NCI-H446 (cell line): ENCODE data around the gene SORD.
"Not testable (repeated sequence)": the region's sequence is repeated elsewhere in the genome, so short reads cannot be mapped to it uniquely, and the experiment has no call there.

Source experiments
- DNase-seq, 2 experiments: peaks; one replicate each; lab custom pipeline; 2025; lab: John Stamatoyannopoulos, UW

The SORD gene

GRCh38 chr15:45097466-45097865 lies 74.5 kb downstream of the SORD start:
- no peak for DNase-seq

GRCh38 chr15:45099549-45100165 lies 76.7 kb downstream of the SORD start:
- DNase-seq, result no peak

GRCh38 chr15:45100884-45101625 lies 78.1 kb downstream of the SORD start:
- no peak for DNase-seq

GRCh38 chr15:45101749-45102148 lies 78.8 kb downstream of the SORD start:
- DNase-seq, result no peak

GRCh38 chr15:45102226-45102625 lies 79.2 kb downstream of the SORD start:
- DNase-seq, result no peak

- not testable (repeated sequence) for DNase-seq
These were observed 81.2 kb downstream of the SORD start for GRCh38 chr15:45104170-45104569.

GRCh38 chr15:45105586-45105985 lies 82.6 kb downstream of the SORD start:
- no peak for DNase-seq

- no peak for DNase-seq
These were observed 83.2 kb downstream of the SORD start for GRCh38 chr15:45106002-45106790.

GRCh38 chr15:45107941-45108630 lies 85.1 kb downstream of the SORD start:
- no peak for DNase-seq

GRCh38 chr15:45110256-45110820 lies 87.3 kb downstream of the SORD start:
- DNase-seq, result no peak

GRCh38 chr15:45111390-45112142 lies 88.6 kb downstream of the SORD start:
- DNase-seq, result no peak

GRCh38 chr15:45112143-45112590 lies 89.2 kb downstream of the SORD start:
- no peak for DNase-seq

GRCh38 chr15:45112591-45113379 lies 89.8 kb downstream of the SORD start:
- no peak for DNase-seq

- DNase-seq, result no peak
These were observed 90.5 kb downstream of the SORD start for GRCh38 chr15:45113380-45113990.

GRCh38 chr15:45114076-45114750 lies 91.2 kb downstream of the SORD start, which contains the start of the genes DUOX2 and DUOXA2:
Gene DUOX2 (minus strand): TSS chr15:45114172. CDS start chr15:45113411, 761 bp downstream.
Gene DUOXA2 (plus strand): TSS chr15:45114326. CDS start chr15:45114606, 280 bp downstream.
- DNase-seq, result no peak

GRCh38 chr15:45114751-45115085 lies 91.7 kb downstream of the SORD start:
- no peak for DNase-seq

GRCh38 chr15:45115312-45115820 lies 92.4 kb downstream of the SORD start:
- DNase-seq, result no peak

GRCh38 chr15:45116006-45116481 lies 93.0 kb downstream of the SORD start:
- no peak for DNase-seq
